GM12891 (cell line): Measurements from ENCODE around the gene MAPK14.
"Not testable (repeated sequence)": the region's sequence is repeated elsewhere in the genome, so short reads cannot be mapped to it uniquely, and the experiment has no call there.

ENCODE experiments used
- PAX5 ChIP-seq: IDR thresholded peaks from 2 replicates; pipeline ENCODE4 v1.6.1; 2011; ENCODE audit warnings: low read length, moderate library complexity, mild to moderate bottlenecking; ENCODE audit not compliant: insufficient read depth, severe bottlenecking
- POLR2A ChIP-seq: IDR thresholded peaks from 2 replicates; pipeline ENCODE4 v1.6.1; 2011; ENCODE audit warnings: low read depth, low read length, control low read depth
- POLR2AphosphoS5 ChIP-seq: IDR thresholded peaks from 2 replicates; pipeline ENCODE4 v1.6.1; 2011; ENCODE audit warnings: low read depth, low read length, control low read depth
- POU2F2 ChIP-seq: IDR thresholded peaks from 2 replicates; pipeline ENCODE4 v1.6.1; 2011; ENCODE audit warnings: low read depth, mild to moderate bottlenecking, control low read depth, low read length, moderate library complexity
- SPI1 ChIP-seq: IDR thresholded peaks from 2 replicates; pipeline ENCODE4 v1.6.1; 2011; ENCODE audit warnings: low read depth, low read length, control low read depth
- TAF1 ChIP-seq: IDR thresholded peaks from 2 replicates; pipeline ENCODE4 v1.6.1; 2011; ENCODE audit warnings: low read depth, low read length, control low read depth

- not testable (repeated sequence) for TF ChIP-seq POLR2AphosphoS5, TAF1, POLR2A, PAX5, POU2F2, SPI1
Observed at GRCh38 chr6:36129334-36129733, 101.7 kb downstream of the MAPK14 start.
